Transverse colon (tissue), 4 donors: Measurements from ENCODE around the gene MAD2L1BP.

Experiments used
- CTCF ChIP-seq, 5 experiments: fragments of 200-600 bp in 3 of 5; fragments of 450-650 bp in 2 of 5; sonication (generic) in 3 of 5; IDR thresholded peaks; 1 replicate in 2 of 5; 2 replicates in 3 of 5; pipeline ENCODE4 v1.5.1; 2016 to 2017; ENCODE audit warnings: antibody characterized with exemption in 5 of 5, inconsistent platforms in 3 of 5, mild to moderate bottlenecking in 2 of 5, moderate library complexity in 1 of 5
- EP300 ChIP-seq: sonication (generic); formaldehyde crosslinking; IDR thresholded peaks from one replicate; pipeline ENCODE4 v1.6.1; 2017; ENCODE audit warnings: antibody characterized with exemption, low read depth
- POLR2A ChIP-seq: fragments of 450-650 bp; IDR thresholded peaks from one replicate; pipeline ENCODE4 v1.6.1; 2016; ENCODE audit warnings: antibody characterized with exemption, mild to moderate bottlenecking, moderate library complexity
- POLR2AphosphoS5 ChIP-seq, 3 donors: sonication (generic); formaldehyde crosslinking; IDR thresholded peaks; one replicate each; pipeline ENCODE4 v1.6.1; 2016; ENCODE audit warnings: antibody characterized with exemption in 3 of 3

- TF ChIP-seq EP300 (no peak), CTCF (IDR thresholded peaks at IDR 0.05) (no peak), POLR2A (no peak), POLR2AphosphoS5 (IDR thresholded peaks at IDR 0.05) (no peak)
Measured at GRCh38 chr6:43682724-43683429, 47.2 kb downstream of the MAD2L1BP start.
